Thyroid gland (tissue), 4 donors: ENCODE measurements around the gene FOSL2.

ENCODE experiments used
- CTCF ChIP-seq, 6 experiments: fragments of 200-600 bp in 3 of 6; fragments of 450-650 bp in 3 of 6; sonication (generic) in 3 of 6; IDR thresholded peaks; one replicate each; pipeline ENCODE4 v1.5.1; 2016 to 2019; ENCODE audit warnings: antibody characterized with exemption in 6 of 6, mild to moderate bottlenecking in 2 of 6, inconsistent platforms in 1 of 6, moderate library complexity in 1 of 6
- POLR2A ChIP-seq, 2 donors: fragments of 450-650 bp; IDR thresholded peaks; one replicate each; pipeline ENCODE4 v1.6.1; 2017; ENCODE audit warnings: antibody characterized with exemption in 2 of 2, mild to moderate bottlenecking in 2 of 2, moderate library complexity in 1 of 2

GRCh38 chr2:28381225-28382180 lies 11.2 kb upstream of the FOSL2 start:
- TF ChIP-seq CTCF (IDR thresholded peaks at IDR 0.05) (no peak), POLR2A (IDR thresholded peaks at IDR 0.05) (no peak)
